GM19463 (cell line): Measurements from ENCODE around the gene MAST2.
"Not testable (repeated sequence)": the region's sequence is repeated elsewhere in the genome, so short reads cannot be mapped to it uniquely, and the experiment has no call there.

ENCODE experiments used
- ATAC-seq: cut with Tn5 transposase; IDR thresholded peaks from one replicate; pipeline ENCODE4 v1.9.1; 2021; ENCODE audit warnings: mild to moderate bottlenecking, moderate library complexity; ENCODE audit not compliant: unreplicated experiment

The MAST2 gene

DNA sequence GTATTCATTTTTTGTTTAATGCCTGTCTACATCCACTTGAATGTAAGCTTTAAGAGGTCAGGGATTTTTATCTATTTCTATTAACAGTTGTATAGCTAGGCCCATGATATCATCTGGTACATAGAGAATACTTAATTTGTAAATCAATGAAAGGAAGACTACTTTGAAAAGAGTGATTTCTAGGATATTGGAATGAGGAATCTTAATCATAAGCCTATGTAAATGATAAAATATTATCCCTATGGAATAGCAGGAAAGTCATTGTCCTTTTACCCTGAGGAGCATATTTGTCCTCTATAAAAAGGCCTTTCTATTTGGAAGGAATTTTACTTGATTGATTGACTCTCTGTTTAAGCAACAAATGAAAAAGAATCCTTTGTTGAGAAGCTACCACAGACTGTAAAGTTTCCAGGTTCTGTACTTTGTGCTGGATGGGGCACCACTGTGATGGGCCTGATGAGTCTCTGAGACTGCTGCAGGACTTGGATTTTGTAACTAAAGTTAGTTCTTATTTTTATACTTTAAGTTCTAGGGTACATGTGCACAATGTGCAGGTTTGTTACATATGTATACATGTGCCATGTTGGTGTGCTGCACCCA is 53.8 kb downstream of the MAST2 start:
- ATAC-seq = no peak

DNA sequence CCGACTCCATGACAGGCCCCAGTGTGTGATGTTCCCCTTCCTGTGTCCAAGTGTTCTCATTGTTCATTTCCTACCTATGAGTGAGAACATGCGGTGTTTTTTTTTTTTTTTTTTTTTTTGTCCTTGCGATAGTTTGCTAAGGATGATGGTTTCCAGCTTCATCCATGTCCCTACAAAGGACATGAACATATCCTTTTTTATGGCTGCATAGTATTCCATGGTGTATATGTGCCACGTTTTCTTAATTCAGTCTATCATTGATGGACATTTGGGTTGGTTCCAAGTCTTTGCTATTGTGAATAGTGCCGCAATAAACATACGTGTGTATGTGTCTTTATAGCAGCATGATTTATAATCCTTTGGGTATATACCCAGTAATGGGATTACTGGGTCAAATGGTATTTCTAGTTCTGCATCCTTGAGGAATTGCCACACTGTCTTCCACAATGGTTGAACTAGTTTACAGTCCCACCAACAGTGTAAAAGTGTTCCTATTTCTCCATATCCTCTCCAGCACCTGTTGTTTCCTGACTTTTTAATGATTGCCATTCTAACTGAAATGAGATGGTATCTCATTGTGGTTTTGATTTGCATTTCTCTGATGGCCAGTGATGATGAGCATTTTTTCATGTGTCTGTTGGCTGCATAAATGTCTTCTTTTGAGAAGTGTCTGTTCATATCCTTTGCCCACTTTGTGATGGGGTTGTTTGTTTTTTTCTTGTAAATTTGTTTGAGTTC is 54.5 kb downstream of the MAST2 start:
- not testable (repeated sequence) for ATAC-seq

DNA sequence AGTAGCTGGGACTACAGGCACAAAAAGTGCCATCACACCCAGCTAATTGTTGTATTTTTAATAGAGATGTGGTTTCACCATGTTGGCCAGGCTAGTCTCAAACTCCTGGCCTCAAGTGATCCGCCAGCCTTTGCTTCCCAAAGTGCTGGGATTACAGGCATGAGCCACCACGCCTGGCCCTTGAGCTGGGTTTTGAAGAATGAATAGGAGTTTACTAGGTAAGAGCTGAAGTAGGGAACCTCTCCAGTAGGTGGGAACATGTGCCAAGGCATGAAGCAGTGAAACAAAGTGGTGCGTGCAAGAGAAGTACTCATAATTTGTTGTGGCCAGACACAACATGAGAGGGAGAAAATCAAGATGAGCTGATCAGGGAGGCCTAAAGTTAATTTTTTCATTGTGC is 55.8 kb downstream of the MAST2 start:
- ATAC-seq = no peak

DNA sequence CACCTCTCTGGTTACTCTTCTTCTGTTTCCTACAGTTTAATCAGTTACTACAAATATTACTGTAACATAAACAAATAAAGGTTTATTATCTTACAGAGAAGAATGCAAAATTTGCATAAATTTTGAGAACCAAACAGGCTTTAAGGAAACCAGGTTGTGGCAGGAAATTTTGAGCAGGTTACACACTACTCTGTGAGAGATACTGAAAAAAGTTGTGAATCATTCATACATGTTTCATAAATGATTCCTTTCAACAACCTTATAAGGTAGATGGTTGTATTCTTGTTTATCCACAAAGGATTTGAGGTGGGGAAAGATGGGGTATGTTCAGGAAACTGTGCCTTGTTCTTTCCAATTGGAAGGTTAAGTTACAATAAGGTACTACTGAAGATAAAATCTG is 58.6 kb downstream of the MAST2 start:
- no peak for ATAC-seq

DNA sequence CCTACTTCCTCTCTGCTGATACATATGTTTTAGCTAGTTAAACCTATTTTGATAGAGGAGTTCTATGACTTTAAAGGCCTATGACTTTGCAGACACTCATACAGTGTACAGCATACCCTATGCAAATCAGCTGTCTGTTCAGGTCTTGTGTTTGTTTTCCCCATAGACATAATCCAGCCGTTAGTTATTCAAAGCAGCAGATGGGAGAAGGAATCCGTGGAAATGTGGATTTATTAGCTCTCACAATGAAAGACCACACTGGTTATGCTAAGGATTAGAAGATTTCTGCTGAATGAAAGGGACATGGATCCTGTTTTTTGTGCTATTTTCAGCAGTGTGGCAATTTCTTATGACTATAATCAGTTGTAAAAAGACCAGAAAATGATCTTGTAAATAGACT is 59.8 kb downstream of the MAST2 start:
- no peak for ATAC-seq

DNA sequence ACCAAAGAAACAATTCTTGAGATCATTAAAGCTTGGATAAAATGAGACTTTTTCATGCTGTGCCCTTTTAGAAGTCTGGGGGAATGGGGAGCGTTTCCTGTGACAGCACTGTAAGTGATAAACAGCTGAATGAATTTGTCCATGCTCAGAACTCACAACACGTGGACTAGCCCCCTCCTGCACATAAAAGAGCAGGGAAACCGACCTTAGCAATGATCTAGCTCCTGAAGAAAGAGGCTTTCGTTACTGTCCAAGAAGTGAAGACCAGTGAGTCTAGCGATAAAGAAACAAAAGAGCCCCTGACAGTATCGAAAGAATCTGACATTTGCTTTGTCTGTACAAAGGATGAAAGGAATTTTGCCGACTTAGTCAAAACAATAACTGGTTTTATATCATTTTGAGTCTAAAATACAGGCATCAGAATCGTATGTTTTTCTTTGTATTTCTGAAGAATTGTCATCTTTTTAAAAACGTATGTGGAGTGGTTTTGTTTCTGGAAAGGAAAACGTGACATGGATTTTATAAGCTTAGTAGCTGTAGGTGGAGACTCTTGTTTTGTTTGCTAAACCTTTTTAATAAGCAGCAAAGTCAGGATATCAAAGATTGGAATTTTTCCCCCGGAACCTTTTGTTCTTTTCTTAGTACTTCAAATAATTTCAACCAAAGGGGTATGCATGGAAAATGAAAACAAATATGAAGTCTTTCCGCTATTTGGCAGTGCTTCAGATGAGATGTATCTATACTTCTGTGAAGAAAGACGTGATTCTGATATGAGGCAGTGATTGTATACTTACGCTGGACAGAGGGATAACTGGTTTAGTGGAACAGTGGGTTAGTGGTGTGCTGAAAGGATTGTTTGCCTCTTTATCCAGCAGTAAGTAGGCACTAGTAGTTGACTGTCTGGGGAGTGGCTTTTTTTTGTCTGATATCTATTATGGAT is 61.0 kb downstream of the MAST2 start:
- ATAC-seq = no peak

DNA sequence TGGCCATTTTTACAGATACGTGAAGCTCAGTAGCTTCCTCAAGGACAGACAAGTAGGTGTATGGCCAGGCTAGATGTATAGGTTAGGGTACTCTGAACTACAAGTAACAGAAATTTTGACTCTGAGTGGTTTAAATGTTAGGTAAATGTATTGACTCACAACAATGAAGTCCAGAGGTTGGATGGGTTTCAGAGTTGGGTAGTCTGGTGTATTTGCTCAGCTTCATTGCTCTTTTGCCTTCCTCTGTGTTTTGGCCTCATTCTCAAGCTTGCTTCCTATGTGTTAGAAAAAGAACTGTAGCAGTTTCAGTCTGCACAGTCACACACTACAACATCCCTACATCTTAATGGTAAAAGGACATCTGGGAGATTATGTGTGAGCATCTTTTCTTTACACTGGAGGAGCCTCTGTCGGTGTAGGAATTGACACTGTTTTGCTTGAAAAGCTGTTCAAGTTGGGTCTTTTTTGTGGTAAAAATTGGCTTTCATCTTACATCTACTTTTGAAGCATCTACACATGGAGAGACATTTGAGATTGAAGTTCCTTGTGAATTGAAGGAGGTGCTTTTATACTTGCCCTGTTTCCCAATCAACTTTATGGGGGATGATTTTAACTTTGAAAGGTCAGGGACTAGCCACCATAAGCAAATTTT is 64.4 kb downstream of the MAST2 start:
- ATAC-seq = no peak

DNA sequence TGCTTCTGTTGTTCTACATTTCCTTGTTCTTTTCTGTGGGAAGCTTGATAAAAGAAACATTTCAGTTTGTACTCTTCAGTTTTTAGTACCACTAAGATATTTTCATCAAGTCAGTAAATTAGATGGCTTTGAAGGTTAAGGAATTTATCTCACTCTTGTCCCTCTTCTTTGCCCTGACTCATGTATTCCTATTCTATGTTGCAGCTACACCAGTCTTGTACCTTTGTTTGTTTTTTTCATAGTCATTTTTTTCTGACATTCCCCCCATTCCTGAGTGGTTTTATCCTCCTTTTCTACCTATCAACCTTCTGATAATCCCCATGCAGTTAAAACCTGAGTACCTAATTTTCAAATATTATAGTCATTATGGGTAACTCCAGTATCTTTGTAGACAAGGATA is 65.4 kb downstream of the MAST2 start:
- ATAC-seq = no peak

DNA sequence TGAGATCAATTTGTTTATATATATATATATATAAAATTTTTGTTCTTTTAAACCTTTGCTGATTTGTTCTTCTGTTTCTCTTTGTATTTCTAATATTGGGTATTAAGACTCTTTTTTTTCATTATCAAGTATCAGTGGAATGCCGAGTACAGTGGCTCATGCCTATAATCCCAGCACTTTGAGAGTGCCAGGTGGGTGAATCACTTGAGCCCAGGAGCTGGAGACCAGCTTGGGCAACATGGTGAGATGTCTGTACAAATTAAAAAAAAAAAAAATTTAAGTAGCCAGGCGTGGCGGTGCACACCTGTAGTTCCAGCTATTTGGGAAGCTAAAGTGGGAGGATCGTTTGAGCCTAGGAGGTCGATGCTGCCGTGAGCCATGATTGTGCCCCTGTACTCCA is 67.1 kb downstream of the MAST2 start:
- ATAC-seq = no peak

DNA sequence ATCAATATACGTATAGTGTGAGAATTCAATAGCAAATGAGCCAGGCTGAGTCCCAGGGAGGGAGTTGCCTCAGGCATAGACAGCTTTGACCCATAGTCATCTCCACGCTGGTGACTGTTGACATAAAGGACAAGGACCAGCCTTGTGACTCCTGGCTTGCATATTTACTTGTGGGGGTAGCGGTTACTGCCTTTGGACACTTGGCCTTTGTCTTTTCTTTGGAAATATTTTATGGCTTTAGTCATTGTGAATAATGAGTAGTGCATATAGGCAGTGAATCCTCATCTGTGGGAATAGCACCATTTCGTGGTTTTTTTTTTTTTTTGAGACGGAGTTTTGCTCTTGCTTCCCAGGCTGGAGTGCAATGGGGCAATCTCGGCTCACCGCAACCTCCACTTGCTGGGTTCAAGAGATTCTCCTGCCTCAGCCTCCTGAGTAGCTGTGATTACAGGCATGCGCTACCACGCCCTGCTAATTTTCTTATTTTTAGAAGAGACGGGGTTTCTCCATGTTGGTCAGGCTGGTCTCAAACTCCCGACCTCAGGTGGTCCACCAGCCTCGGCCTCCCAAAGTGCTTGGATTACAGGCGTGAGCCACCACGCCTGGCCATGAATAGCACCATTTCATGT is 68.9 kb downstream of the MAST2 start:
- ATAC-seq = not testable (repeated sequence)

DNA sequence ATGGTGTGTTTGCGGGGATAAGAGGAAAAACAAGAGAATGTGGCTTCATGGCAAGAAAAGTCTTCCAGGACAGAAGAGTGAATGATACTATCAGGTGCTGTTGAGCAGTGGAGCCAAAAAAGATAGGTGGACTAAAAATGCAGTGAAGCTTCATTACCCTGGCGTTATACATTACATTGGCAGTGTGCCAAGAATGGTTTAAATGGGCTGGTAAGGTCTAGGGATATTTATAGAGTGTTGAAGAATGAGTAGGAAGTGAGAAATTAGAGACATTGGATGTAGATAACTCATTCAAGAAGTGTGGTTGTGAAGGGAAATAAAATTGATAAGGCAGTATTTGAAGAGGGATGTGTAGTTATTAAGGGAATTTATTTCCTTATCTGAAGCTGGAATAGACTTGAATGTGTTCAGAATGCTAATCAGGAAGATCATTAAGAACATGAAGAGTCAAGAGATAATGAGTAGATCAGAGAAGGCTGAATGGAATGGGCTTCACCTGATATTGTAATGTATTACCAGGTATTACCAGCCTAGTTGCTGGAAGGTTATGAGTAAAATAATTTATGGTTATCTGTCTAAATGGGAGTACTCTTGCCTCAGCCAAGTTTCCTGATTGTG is 72.7 kb downstream of the MAST2 start:
- no peak for ATAC-seq

DNA sequence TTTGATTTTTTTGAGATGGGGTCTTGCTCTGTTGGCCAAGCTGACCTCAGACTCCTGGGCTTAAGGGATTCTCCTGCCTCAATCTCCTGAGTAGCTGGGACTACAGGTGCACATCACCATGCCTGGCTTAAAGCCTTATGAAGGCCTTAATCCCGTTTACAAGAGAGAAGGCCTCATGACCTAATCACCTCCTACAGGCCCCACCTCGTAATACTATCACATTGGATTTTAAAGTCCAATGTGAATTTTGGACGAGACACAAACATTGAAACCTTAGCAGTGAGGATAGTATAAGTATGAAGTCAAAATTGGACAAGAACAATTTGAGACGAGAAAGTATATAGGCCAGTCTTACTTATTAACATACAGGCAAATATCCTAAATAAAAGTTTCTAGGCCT is 73.9 kb downstream of the MAST2 start:
- ATAC-seq = no peak

DNA sequence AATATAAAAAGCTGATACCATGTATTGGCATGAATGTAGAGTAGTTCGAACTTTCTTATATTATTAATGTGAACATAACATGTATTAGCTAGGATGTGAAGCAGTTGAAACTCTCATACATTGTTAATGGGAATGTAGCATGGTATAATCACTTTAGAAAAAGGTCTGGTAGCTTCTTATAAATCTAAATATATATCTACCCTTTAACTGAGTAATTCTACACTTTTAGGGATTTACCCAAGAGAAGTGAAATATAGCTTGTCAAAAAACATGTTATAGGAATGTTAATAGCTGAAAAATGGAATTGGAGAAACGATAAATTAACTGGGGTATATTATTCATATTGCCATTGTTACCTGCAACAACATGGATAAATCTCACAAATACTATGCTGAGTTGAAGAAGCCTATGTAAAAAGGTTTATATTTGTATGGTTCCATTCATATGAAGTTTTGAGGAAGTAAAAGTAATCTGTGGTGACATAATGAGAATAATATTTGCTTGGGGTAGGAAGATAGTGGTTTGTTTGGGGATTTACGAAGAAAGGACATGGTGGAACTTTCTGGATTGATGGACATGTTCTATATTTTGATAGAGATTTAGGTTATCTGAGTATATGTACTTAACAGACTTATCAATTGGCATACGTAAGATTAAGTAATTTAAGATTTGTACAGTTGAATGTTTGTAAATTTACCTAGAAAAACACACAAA is 76.6 kb downstream of the MAST2 start:
- ATAC-seq = no peak

DNA sequence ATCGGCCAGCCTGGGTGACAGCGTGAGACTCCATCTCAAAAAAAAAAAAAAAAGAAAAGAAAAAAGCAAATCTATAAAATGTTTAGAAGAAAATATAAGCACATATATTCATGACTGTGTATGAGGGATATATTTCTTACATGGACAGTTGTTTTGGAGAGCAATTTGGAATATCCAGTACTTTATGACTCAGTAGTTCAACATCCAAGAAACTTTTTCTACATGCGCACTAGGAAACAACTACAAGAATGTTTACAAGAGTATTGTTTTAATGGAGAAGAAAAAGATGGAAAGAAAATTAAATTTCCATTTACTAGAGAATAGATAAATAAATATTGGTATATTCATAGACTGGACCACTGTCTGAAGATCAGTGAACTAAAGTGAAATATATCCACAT is 77.5 kb downstream of the MAST2 start:
- ATAC-seq = no peak

DNA sequence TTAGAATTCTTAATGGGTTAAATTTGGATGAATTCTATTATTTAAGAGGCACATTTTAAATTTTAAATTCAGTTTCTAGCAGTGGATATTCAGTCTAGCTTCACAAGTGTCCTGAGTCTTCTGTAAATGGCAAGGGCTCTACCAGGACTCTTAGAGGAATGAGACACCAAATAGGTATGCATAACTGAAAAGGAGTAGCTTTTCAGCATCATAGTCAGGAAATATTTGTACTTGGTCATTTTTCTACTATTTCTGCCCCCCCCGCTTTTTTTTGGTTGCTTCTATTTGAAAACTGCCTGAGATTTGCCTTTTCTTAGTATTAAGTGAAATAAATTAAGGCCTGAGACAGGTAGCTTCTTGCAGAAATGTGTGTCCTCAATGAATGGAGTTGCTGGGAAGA is 80.2 kb downstream of the MAST2 start:
- no peak for ATAC-seq

DNA sequence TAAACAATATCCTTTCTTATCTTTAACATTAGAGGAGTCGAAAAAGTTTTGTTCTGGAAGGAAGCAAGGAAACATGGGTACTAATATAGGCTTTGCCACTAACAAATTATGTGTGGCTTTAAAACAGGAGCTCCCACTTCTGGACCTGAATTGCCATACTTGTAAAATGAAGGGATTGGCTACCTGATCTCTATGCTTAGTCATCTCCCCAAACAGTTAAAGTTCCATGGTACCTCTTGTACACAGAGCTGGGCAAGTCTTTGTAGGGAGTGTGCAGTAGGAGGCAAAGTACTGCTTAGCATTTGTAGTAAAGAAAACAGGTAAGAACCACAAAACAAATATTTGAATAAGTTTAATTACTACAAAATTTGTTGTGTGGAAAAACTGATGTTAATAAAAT is 81.3 kb downstream of the MAST2 start:
- no peak for ATAC-seq

DNA sequence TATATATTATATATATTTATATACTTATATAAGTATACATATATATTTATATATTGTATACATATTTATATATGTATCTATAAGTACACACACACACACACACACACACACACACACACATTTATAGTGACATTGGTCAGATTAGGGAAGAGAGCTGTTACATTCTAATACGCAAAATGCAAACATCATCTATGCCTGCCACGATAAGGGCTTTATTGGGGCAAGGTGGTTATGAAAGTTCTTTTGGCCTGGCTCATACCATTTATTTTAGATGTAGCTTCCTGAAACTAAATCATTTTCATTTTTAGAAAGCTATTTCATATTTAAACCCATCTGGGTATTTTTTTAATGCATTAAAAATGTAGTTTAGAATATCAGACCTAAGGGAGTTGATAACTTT is 82.8 kb downstream of the MAST2 start:
- no peak for ATAC-seq

DNA sequence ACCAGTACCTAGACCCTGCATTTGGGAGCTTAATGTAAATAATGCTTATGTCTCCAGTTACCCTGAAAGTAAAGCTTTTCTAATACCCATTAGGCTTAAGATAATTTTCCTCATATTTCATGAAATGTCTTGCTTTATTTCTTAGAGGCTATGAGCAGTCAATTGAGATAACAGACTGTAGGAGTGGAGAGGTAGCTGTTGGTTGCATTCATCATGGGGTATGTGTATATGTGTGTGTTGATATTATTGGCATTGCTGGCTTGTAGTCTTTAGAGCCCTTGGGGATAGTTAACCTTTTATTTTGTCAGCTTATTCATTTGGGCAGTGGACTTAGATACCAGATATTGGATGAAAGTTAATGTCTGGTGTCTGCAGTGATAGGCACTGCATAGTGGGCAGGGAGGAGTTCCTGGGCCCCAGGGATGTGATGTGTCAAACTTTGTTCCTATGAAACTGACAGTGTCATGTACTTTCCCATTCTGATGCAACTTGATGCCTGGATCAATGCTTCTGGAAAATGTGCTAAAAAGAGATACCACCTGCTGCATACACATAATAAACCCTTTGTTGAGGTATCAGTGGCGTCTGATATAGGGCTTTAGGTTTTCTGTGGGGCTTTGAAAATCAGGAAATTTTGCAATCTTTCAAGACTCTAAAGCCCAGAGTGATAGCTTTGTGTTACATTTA is 83.9 kb downstream of the MAST2 start:
- no peak for ATAC-seq

DNA sequence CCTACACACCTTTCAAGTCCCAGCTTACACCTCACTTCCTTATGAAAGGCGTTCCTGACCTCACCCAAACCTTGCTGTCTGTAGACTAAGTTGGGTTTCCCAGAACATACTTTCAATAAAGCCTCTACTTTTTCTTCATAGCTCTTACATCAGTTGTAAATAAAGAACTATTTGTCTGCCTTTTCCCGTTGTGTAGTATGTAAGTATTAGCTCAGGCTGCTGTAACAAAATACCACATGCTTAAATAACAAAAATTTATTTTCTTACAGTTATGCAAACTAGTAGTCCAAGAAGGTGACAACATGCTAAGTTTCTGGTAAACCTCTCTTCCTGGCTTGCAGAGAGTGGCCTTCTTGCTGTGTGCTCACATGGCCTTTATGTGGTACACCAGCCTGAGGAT is 86.7 kb downstream of the MAST2 start:
- no peak for ATAC-seq
